GM23338 (cell line): ENCODE results near the gene P2RX7.

ENCODE experiments used
- EZH2 ChIP-seq: fragments of 200-600 bp; sonication (generic); IDR thresholded peaks from one replicate; pipeline ENCODE4 v1.8.0; 2017; ENCODE audit warnings: antibody characterized with exemption, mild to moderate bottlenecking, low read depth; ENCODE audit not compliant: unreplicated experiment
- EZH2phosphoT487 ChIP-seq: fragments of 200-600 bp; sonication (generic); IDR thresholded peaks from one replicate; pipeline ENCODE4 v1.8.1; 2018; ENCODE audit warnings: antibody characterized with exemption; ENCODE audit not compliant: unreplicated experiment
- JUNB ChIP-seq: IDR thresholded peaks from one replicate; pipeline ENCODE4 v1.6.1; 2016; ENCODE audit warnings: antibody characterized with exemption; ENCODE audit not compliant: unreplicated experiment
- POLR2AphosphoS5 ChIP-seq: IDR thresholded peaks from 2 replicates; pipeline ENCODE4 v1.6.1; 2016; ENCODE audit warnings: antibody characterized with exemption, low read depth
- STAT1 ChIP-seq: IDR thresholded peaks from one replicate; pipeline ENCODE4 v1.6.1; 2016; ENCODE audit warnings: antibody characterized with exemption; ENCODE audit not compliant: unreplicated experiment
- ZNF331 ChIP-seq: fragments of 250-450 bp; sonication (Bioruptor Pico); IDR thresholded peaks from 2 replicates; pipeline ENCODE4 v1.5.0; 2020; ENCODE audit warnings: low read depth, mild to moderate bottlenecking, moderate library complexity
- TF ChIP-seq, protein P1 (sequence below), 2 experiments: fragments of 200-600 bp in 1 of 2; sonication (generic) in 1 of 2; conservative IDR thresholded peaks; 2 replicates each; pipeline versions ENCODE4 v1.5.1 to v1.6.1; 2016 to 2017; ENCODE audit warnings: antibody characterized with exemption in 2 of 2, low read depth in 2 of 2, mild to moderate bottlenecking in 2 of 2, moderate library complexity in 1 of 2
- TF ChIP-seq, protein P2 (sequence below): IDR thresholded peaks from one replicate; pipeline ENCODE4 v1.6.1; 2018; ENCODE audit warnings: antibody characterized with exemption; ENCODE audit not compliant: unreplicated experiment

DNA sequence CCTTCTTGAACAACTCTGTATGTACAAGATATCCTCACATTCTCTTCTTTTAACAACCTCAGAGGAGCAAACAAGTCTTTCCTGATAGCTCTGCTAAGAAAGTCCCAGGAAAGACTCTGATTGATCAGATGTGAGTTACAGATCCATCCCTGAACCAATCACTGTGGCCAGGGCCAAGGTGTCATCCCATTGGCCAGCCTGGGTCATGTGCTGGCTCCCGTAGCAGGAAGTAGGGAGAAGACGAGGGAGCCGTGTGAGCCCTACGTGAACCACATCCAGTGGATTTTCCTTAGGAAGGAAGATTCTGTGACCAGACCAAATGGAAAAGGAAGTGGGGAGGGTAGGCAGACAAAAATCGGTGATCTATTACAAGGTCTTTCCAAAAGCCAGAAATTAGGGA, 5.6 kb downstream of the P2RX7 start:
- TF ChIP-seq, protein P1, sequence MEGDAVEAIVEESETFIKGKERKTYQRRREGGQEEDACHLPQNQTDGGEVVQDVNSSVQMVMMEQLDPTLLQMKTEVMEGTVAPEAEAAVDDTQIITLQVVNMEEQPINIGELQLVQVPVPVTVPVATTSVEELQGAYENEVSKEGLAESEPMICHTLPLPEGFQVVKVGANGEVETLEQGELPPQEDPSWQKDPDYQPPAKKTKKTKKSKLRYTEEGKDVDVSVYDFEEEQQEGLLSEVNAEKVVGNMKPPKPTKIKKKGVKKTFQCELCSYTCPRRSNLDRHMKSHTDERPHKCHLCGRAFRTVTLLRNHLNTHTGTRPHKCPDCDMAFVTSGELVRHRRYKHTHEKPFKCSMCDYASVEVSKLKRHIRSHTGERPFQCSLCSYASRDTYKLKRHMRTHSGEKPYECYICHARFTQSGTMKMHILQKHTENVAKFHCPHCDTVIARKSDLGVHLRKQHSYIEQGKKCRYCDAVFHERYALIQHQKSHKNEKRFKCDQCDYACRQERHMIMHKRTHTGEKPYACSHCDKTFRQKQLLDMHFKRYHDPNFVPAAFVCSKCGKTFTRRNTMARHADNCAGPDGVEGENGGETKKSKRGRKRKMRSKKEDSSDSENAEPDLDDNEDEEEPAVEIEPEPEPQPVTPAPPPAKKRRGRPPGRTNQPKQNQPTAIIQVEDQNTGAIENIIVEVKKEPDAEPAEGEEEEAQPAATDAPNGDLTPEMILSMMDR (conservative IDR thresholded peaks at IDR 0.05; ENCODE audit: low read depth in 2 of 2) = no peak
- no peak for TF ChIP-seq EZH2phosphoT487
- no peak for TF ChIP-seq EZH2
- TF ChIP-seq POLR2AphosphoS5 = no peak
- TF ChIP-seq, protein P2, sequence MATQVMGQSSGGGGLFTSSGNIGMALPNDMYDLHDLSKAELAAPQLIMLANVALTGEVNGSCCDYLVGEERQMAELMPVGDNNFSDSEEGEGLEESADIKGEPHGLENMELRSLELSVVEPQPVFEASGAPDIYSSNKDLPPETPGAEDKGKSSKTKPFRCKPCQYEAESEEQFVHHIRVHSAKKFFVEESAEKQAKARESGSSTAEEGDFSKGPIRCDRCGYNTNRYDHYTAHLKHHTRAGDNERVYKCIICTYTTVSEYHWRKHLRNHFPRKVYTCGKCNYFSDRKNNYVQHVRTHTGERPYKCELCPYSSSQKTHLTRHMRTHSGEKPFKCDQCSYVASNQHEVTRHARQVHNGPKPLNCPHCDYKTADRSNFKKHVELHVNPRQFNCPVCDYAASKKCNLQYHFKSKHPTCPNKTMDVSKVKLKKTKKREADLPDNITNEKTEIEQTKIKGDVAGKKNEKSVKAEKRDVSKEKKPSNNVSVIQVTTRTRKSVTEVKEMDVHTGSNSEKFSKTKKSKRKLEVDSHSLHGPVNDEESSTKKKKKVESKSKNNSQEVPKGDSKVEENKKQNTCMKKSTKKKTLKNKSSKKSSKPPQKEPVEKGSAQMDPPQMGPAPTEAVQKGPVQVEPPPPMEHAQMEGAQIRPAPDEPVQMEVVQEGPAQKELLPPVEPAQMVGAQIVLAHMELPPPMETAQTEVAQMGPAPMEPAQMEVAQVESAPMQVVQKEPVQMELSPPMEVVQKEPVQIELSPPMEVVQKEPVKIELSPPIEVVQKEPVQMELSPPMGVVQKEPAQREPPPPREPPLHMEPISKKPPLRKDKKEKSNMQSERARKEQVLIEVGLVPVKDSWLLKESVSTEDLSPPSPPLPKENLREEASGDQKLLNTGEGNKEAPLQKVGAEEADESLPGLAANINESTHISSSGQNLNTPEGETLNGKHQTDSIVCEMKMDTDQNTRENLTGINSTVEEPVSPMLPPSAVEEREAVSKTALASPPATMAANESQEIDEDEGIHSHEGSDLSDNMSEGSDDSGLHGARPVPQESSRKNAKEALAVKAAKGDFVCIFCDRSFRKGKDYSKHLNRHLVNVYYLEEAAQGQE = no peak
- TF ChIP-seq ZNF331 (CRISPR knock-in tag) = no peak
- TF ChIP-seq JUNB = no peak
- TF ChIP-seq STAT1 = no peak
